ENCODE data around the gene CFAP97.

Gene CFAP97

GRCh38 chr4:185212581-185212980, 8.8 kb upstream of the CFAP97 start:
- Histone ChIP-seq H3K4me3 (replicated peaks; ENCODE audit: insufficient read depth, low read length) (no peak overlapping the region), H3K27ac (replicated peaks) (no peak overlapping the region), H3K27me3 (ENCODE audit: insufficient read depth, poor library complexity, severe bottlenecking) (peaks cover 40% of the 10 kb centered on the region)
- TF ChIP-seq REST (IDR thresholded peaks at IDR 0.05; ENCODE audit: insufficient replicate concordance, low read depth) (no peak), GABPA (IDR thresholded peaks at IDR 0.05; ENCODE audit: low read depth) (no peak), CTCF (IDR thresholded peaks at IDR 0.05; ENCODE audit: insufficient read depth, low read length) (no peak)
- no peak for DNase-seq (ENCODE audit: low read depth in 1 of 2, low spot score in 1 of 2)

- no peak for DNase-seq (ENCODE audit: low read depth in 1 of 2, low spot score in 1 of 2)
- no peak for TF ChIP-seq CTCF (IDR thresholded peaks at IDR 0.05; ENCODE audit: insufficient read depth, low read length)
- TF ChIP-seq POLR2AphosphoS5 (IDR thresholded peaks at IDR 0.05; ENCODE audit: low read depth) = no peak
- TF ChIP-seq SPI1 (IDR thresholded peaks at IDR 0.05; ENCODE audit: borderline replicate concordance, low read depth) = no peak
- TF ChIP-seq REST (IDR thresholded peaks at IDR 0.05; ENCODE audit: insufficient replicate concordance, low read depth) = no peak
- TF ChIP-seq GABPA (IDR thresholded peaks at IDR 0.05; ENCODE audit: low read depth) = no peak
- Histone ChIP-seq H3K4me3 (replicated peaks; ENCODE audit: insufficient read depth, low read length) (no peak overlapping the region), H3K27me3 (ENCODE audit: insufficient read depth, poor library complexity, severe bottlenecking) (peaks cover 40% of the 10 kb centered on the region), H3K27ac (replicated peaks) (no peak overlapping the region)
Measured at GRCh38 chr4:185211641-185212040, 7.8 kb upstream of the CFAP97 start.

- no peak overlapping the region for H3K27ac ChIP-seq (replicated peaks)
- H3K4me3 ChIP-seq (replicated peaks; ENCODE audit: insufficient read depth, low read length) = no peak overlapping the region
- TF ChIP-seq POLR2AphosphoS5 (IDR thresholded peaks at IDR 0.05; ENCODE audit: low read depth) (no peak), GABPA (IDR thresholded peaks at IDR 0.05; ENCODE audit: low read depth) (no peak), SPI1 (IDR thresholded peaks at IDR 0.05; ENCODE audit: borderline replicate concordance, low read depth) (no peak), REST (IDR thresholded peaks at IDR 0.05; ENCODE audit: insufficient replicate concordance, low read depth) (no peak), CTCF (IDR thresholded peaks at IDR 0.05; ENCODE audit: insufficient read depth, low read length) (no peak)
- H3K27me3 ChIP-seq (ENCODE audit: insufficient read depth, poor library complexity, severe bottlenecking) = peaks cover 40% of the 10 kb centered on the region
- no peak for DNase-seq (ENCODE audit: low read depth in 1 of 2, low spot score in 1 of 2)
Measured at GRCh38 chr4:185211035-185211434, 7.2 kb upstream of the CFAP97 start.

All from HL-60 (cell line).